Epithelial cell of proximal tubule (primary cell): ENCODE results near the gene LPCAT1. TPM values are rescaled to one million over a fixed set of nuclear protein-coding genes. Genes with fewer than 3 reads are reported as not detected.

Experiments
- DNase-seq: peaks from one replicate; pipeline ENCODE4 v3.0.0-alpha.2; 2011; ENCODE audit warnings: low read depth
- H3K4me3 ChIP-seq: 2 replicates; pipeline ENCODE4 v1.5.1; 2011; ENCODE audit warnings: low read depth, mild to moderate bottlenecking, low read length
- total RNA-seq: library from RNA; depleted of rRNA; stranded (reverse); fragments of >200 nt; gene quantifications from 2 replicates; pipeline ENCODE4 v1.2.3, GENCODE V29; 2015
- TF ChIP-seq, protein P1 (sequence below): conservative IDR thresholded peaks from 2 replicates; pipeline ENCODE4 v1.5.1; 2012; ENCODE audit warnings: low read depth, mild to moderate bottlenecking, low read length

Gene LPCAT1
- total RNA-seq, 1 donor from 2014 or later: 105 TPM

DNA sequence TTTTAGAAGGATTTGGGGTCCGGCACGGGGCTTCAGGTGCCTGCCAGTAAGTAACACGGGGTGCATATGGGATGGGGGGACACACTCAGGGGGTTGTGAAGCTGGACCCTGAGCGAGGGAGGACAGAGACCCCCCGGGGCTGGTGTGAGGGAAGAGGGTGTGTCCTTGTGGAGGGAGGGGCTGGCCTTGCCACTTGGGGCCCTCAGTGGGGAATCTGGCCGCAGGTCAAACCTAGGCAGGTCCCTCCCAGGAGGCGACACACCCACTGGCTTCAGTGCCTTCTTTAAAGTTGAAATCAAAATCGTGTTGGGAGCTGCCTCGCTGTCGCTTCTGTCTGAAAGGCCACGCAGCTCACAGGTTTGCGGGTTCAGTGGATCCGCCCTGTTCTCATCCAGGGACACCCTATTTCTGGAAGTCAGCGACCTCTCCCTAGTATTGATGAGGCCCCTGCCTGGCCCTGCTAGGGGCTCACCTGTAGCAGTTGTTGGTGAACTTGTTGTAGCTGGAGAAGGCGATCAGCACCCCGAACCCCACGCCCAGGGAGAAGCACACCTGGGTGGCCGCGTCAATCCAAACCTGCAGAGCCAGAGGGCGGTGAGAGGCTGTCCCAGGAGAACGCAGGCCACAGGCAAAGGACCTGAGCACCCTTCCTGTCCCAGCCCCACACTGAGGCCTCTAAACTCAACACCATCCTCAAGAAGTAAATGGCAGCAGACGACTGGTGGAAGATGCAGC, 108.0 kb downstream of the LPCAT1 start:
- TF ChIP-seq, protein P1, sequence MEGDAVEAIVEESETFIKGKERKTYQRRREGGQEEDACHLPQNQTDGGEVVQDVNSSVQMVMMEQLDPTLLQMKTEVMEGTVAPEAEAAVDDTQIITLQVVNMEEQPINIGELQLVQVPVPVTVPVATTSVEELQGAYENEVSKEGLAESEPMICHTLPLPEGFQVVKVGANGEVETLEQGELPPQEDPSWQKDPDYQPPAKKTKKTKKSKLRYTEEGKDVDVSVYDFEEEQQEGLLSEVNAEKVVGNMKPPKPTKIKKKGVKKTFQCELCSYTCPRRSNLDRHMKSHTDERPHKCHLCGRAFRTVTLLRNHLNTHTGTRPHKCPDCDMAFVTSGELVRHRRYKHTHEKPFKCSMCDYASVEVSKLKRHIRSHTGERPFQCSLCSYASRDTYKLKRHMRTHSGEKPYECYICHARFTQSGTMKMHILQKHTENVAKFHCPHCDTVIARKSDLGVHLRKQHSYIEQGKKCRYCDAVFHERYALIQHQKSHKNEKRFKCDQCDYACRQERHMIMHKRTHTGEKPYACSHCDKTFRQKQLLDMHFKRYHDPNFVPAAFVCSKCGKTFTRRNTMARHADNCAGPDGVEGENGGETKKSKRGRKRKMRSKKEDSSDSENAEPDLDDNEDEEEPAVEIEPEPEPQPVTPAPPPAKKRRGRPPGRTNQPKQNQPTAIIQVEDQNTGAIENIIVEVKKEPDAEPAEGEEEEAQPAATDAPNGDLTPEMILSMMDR: no peak
- no peak overlapping the region for H3K4me3 ChIP-seq
- DNase-seq: no peak

DNA sequence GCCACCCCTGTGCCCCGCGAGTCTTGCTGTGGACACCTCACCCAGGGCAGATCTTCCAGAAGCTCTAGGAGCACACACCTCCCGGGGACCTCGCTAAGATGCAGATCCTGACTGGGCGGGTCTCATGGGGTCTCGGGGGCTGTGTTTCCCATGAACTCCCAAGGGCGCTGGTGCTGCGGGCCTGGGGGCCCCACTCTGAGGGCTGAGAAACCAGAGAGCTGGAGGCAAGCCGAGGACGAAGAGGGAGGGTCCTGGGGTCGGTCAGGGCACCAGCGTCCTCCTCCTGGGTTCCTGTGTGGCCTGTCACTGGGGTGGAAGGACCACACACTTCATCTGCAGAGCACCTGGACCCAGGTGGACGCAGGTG, 108.7 kb downstream of the LPCAT1 start:
- no peak overlapping the region for H3K4me3 ChIP-seq
- no peak for DNase-seq
- TF ChIP-seq, protein P1: no peak

DNA sequence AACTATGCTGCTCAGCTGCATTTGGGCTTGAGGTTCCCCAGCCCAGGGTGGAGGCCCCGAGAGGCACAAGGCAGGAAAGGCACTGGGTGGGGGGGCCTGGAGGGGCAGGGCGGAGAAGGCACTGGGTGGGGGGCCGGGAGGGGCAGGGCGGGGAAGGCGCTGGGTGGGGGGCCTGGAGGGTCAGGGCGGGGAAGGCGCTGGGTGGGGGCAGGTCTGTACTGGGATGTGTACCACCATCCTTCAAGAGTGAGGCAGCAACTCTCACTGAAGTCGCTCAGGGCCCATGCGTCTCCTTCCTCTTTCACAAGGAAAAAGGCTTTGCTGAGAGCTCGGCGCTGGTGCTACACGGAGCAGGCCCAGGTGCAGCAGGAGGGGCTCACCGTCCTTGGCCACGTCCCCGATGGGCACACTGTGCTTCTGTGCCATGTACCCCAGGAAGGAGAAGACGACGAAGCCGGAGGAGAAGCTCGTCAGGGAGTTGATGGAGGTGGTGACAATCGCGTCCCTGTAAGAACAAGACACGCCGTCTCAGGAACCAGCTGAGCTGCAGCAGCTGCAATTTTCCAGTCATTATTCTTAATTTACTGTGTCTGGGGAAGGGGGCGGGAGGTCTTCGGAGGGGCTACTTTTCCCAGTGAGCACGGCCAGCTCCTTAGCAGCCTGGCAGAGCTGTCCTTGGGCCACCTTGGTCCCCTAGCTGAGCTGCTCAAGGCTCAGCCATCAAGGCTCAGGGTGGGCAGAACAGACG, 109.3 kb downstream of the LPCAT1 start:
- no peak for DNase-seq
- TF ChIP-seq, protein P1: no peak
- H3K4me3 ChIP-seq: no peak overlapping the region

- no peak overlapping the region for H3K4me3 ChIP-seq
- TF ChIP-seq, protein P1: no peak
- DNase-seq: no peak
Observed at GRCh38 chr5:1413611-1414241, 110.0 kb downstream of the LPCAT1 start.

DNA sequence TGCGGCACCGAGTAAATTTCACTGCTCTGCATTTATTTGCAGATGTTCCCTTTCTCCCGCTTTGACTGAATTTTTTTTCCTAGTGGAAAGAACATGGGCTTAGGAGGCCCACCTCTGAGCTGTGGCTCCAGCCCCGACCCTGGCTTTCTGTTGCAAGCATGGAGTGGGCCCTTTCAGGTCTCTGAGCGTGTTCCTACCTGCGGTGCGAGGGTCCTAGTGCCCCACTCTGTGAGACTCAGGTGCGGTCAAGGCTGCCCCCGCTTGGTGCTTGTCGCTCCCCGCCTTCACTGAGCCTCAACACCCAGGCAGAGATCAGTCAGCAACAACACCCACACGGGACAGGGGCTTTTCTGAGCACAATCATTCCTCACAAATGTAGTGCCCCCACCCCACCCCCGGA, 110.5 kb downstream of the LPCAT1 start:
- H3K4me3 ChIP-seq: no peak overlapping the region
- TF ChIP-seq, protein P1: no peak
- DNase-seq: no peak

DNA sequence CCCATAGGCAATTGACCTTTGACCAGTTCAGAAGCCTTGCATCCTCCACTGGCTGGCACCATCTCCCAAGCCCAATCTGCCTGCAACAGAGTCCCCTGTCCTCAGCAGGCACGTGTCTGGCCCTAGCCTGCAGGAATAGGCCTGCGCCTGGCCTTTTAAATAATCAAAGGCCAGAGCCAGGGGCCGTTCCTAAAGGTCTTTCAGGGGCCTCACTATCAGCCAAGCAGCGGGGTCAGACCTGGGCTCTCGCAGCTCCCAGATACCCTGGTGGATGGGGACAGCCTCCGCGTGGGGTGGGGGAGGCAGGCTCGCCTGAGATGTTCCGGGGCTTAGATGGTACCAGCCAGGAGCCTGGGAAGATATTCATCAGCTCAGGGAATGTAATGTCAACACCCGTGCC, 111.1 kb downstream of the LPCAT1 start:
- no peak for DNase-seq
- no peak overlapping the region for H3K4me3 ChIP-seq
- TF ChIP-seq, protein P1: no peak

GRCh38 chr5:1412163-1412562, 111.6 kb downstream of the LPCAT1 start:
- TF ChIP-seq, protein P1: no peak
- DNase-seq: no peak

More at GRCh38 chr5:1412163-1412562, 111.6 kb downstream of the LPCAT1 start:
- H3K4me3 ChIP-seq: no peak overlapping the region
